Measurements from ENCODE around the gene NMBR. TPM values are rescaled to one million over a fixed set of nuclear protein-coding genes. Genes with fewer than 3 reads are reported as not detected.
"Not testable (repeated sequence)": the region's sequence is repeated elsewhere in the genome, so short reads cannot be mapped to it uniquely, and the experiment has no call there.

The NMBR gene
- total RNA-seq, 3 donors from 2014 or later (not counting 1 experiment from before 2014, with no cell fraction given) = not detected

DNA sequence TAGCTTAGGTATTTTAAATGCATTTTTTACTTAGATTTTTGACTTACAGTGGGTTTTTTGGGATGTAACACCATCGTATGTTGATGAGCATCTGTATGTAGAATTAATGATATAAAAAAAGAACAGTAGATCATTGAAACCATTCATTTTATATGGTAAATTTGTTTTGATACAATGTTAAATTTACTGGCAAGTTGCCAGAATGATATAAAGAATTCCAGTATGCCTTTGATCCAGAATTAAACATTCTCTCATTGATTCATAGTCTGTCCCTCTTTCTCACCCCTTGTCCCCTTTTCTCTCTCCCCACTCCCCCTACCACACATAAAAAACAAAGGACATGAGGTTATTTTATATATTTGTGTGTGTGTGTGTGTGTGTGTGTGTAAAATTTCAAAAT, 45.4 kb upstream of the NMBR start:
- Histone ChIP-seq H3K4me1 (ENCODE audit: control insufficient read depth, insufficient read depth, low read length) (no peaks in the 10 kb centered on the region), H3K27ac (ENCODE audit: low read length) (no peak overlapping the region), H3K4me3 (ENCODE audit: low read length) (no peak overlapping the region), H3K36me3 (ENCODE audit: control insufficient read depth, insufficient read depth, low read length) (peaks cover 24% of the 10 kb centered on the region), H3K9me3 (ENCODE audit: control insufficient read depth, insufficient read depth, low read length) (no peaks in the 10 kb centered on the region), H3K27me3 (ENCODE audit: control insufficient read depth, insufficient read depth, low read length) (no peaks in the 10 kb centered on the region)
- Mint-ChIP-seq H3K36me3 (no peaks in the 10 kb centered on the region), H3K9me3 (no peaks in the 10 kb centered on the region), H3K27ac (no peak overlapping the region), H3K27me3 (ENCODE audit: low read depth in 2 of 2) (no peaks in the 10 kb centered on the region), H3K4me1 (peaks cover 22 to 31% of the 10 kb centered on the region in 2 donors), H3K4me3 (no peak overlapping the region)
- ATAC-seq = no peak
- WGBS (ENCODE audit: insufficient coverage) = no CpG with 5 or more reads among the region's 1 CpG
- TF ChIP-seq, protein P1, sequence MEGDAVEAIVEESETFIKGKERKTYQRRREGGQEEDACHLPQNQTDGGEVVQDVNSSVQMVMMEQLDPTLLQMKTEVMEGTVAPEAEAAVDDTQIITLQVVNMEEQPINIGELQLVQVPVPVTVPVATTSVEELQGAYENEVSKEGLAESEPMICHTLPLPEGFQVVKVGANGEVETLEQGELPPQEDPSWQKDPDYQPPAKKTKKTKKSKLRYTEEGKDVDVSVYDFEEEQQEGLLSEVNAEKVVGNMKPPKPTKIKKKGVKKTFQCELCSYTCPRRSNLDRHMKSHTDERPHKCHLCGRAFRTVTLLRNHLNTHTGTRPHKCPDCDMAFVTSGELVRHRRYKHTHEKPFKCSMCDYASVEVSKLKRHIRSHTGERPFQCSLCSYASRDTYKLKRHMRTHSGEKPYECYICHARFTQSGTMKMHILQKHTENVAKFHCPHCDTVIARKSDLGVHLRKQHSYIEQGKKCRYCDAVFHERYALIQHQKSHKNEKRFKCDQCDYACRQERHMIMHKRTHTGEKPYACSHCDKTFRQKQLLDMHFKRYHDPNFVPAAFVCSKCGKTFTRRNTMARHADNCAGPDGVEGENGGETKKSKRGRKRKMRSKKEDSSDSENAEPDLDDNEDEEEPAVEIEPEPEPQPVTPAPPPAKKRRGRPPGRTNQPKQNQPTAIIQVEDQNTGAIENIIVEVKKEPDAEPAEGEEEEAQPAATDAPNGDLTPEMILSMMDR (IDR thresholded peaks at IDR 0.05) = no peak
- no peak for DNase-seq
- intact Hi-C loops (cut with micrococcal nuclease) = no loop called here

DNA sequence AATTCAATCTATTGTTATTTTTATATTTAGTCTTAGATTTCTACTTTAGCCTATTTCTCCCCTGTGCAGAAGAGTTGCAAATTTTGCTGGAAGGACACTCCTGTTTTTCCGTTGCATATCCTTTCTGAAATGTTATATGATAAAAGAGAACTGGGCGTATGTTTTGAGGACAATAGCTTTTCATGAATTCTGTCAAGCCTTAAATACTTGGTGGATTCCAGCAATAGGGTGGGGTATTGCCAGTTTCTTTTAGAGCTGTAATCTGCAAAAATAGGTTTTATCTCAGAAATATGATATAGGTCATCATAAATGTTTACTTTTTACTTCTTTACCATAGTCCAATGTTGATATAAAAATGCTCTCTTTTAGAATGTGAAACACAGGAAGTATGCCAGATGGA, 42.1 kb upstream of the NMBR start:
- peaks cover 11 to 15% of the 10 kb centered on the region in 2 donors for H3K4me1 Mint-ChIP-seq
- H3K27ac ChIP-seq (ENCODE audit: low read length) = no peak overlapping the region
- no peaks in the 10 kb centered on the region for H3K4me1 ChIP-seq (ENCODE audit: control insufficient read depth, insufficient read depth, low read length)
- no peaks in the 10 kb centered on the region for H3K36me3 Mint-ChIP-seq
- H3K27me3 ChIP-seq (ENCODE audit: control insufficient read depth, insufficient read depth, low read length) = no peaks in the 10 kb centered on the region
- no peak overlapping the region for H3K4me3 ChIP-seq (ENCODE audit: low read length)
- DNase-seq = no peak
- no peak overlapping the region for H3K4me3 Mint-ChIP-seq
- no peaks in the 10 kb centered on the region for H3K9me3 ChIP-seq (ENCODE audit: control insufficient read depth, insufficient read depth, low read length)
- no peaks in the 10 kb centered on the region for H3K9me3 Mint-ChIP-seq
- H3K36me3 ChIP-seq (ENCODE audit: control insufficient read depth, insufficient read depth, low read length) = peaks cover 24% of the 10 kb centered on the region
- TF ChIP-seq, protein P1 (IDR thresholded peaks at IDR 0.05) = no peak
- H3K27me3 Mint-ChIP-seq (ENCODE audit: low read depth in 2 of 2) = no peaks in the 10 kb centered on the region
- intact Hi-C loops (cut with micrococcal nuclease) = no loop called here
- ATAC-seq = no peak
- WGBS (ENCODE audit: insufficient coverage) = 100% methylated on average over 2 of the region's 2 CpGs
- H3K27ac Mint-ChIP-seq = no peak overlapping the region

GRCh38 chr6:142188341-142188740, 41.4 kb upstream of the NMBR start:
- H3K27me3 ChIP-seq (ENCODE audit: control insufficient read depth, insufficient read depth, low read length); H3K9me3 ChIP-seq (ENCODE audit: control insufficient read depth, insufficient read depth, low read length); H3K9me3 Mint-ChIP-seq; H3K27me3 Mint-ChIP-seq (ENCODE audit: low read depth in 2 of 2); H3K4me3 ChIP-seq (ENCODE audit: low read length); H3K4me1 ChIP-seq (ENCODE audit: control insufficient read depth, insufficient read depth, low read length); intact Hi-C loops (cut with micrococcal nuclease); H3K27ac Mint-ChIP-seq; H3K36me3 Mint-ChIP-seq; H3K4me3 Mint-ChIP-seq; ATAC-seq; H3K27ac ChIP-seq (ENCODE audit: low read length): not testable (repeated sequence)
- H3K4me1 Mint-ChIP-seq = peaks cover 9 to 15% of the 10 kb centered on the region in 2 donors
- peaks cover 20% of the 10 kb centered on the region for H3K36me3 ChIP-seq (ENCODE audit: control insufficient read depth, insufficient read depth, low read length)
- WGBS (ENCODE audit: insufficient coverage) = 95% methylated on average over 7 of the region's 8 CpGs
- DNase-seq = peak in 1 of 2 donors; percentile 15

DNA sequence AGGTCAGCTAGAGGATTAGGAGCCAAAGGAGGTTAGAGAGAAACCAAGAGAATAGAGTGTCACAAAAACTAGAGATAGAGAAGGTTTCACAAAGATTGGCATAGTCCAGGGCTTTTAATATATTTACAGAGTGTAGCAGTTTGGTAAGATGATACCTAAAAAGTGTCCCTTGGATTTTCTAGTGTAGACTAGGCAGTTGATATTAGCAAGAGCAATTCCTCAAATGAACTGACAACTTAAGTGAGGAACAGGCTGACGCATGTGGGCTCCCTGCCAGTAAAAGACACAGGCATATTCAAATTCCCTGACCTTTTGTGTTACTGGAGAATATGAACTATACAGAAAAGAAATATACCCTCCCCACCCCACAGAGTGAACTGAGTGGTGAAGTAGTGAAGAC, 40.3 kb upstream of the NMBR start:
- intact Hi-C loops (cut with micrococcal nuclease) = no loop called here
- H3K36me3 Mint-ChIP-seq = no peaks in the 10 kb centered on the region
- Histone ChIP-seq H3K27me3 (ENCODE audit: control insufficient read depth, insufficient read depth, low read length) (no peaks in the 10 kb centered on the region), H3K36me3 (ENCODE audit: control insufficient read depth, insufficient read depth, low read length) (peaks cover 25% of the 10 kb centered on the region), H3K4me3 (ENCODE audit: low read length) (no peak overlapping the region), H3K27ac (ENCODE audit: low read length) (no peak overlapping the region), H3K9me3 (ENCODE audit: control insufficient read depth, insufficient read depth, low read length) (no peaks in the 10 kb centered on the region), H3K4me1 (ENCODE audit: control insufficient read depth, insufficient read depth, low read length) (no peaks in the 10 kb centered on the region)
- WGBS (ENCODE audit: insufficient coverage) = 100% methylated on average over 1 of the region's 1 CpG
- ATAC-seq = no peak
- peaks cover 9 to 15% of the 10 kb centered on the region in 2 donors for H3K4me1 Mint-ChIP-seq
- no peak for DNase-seq
- H3K9me3 Mint-ChIP-seq = no peaks in the 10 kb centered on the region
- peak overlapping the region in 1 of 2 donors; percentile 16 for H3K27ac Mint-ChIP-seq
- no peaks in the 10 kb centered on the region for H3K27me3 Mint-ChIP-seq (ENCODE audit: low read depth in 2 of 2)
- TF ChIP-seq, protein P1 (IDR thresholded peaks at IDR 0.05) = no peak
- H3K4me3 Mint-ChIP-seq = no peak overlapping the region

Measured in natural killer cell (primary cell).